NCI-H1105 treated with DMSO at 0.1 percent for 48 hours (cell line): ENCODE results near the gene FBXW7.
A peak's percentile ranks its signal among the peaks of the same experiment; 100 is the strongest.

Experiments
- DNase-seq: peaks from one replicate; lab custom pipeline; 2025; lab: John Stamatoyannopoulos, UW

FBXW7 gene

GRCh38 chr4:152328582-152328981, 207.3 kb downstream of the FBXW7 start:
- no peak for DNase-seq

DNA sequence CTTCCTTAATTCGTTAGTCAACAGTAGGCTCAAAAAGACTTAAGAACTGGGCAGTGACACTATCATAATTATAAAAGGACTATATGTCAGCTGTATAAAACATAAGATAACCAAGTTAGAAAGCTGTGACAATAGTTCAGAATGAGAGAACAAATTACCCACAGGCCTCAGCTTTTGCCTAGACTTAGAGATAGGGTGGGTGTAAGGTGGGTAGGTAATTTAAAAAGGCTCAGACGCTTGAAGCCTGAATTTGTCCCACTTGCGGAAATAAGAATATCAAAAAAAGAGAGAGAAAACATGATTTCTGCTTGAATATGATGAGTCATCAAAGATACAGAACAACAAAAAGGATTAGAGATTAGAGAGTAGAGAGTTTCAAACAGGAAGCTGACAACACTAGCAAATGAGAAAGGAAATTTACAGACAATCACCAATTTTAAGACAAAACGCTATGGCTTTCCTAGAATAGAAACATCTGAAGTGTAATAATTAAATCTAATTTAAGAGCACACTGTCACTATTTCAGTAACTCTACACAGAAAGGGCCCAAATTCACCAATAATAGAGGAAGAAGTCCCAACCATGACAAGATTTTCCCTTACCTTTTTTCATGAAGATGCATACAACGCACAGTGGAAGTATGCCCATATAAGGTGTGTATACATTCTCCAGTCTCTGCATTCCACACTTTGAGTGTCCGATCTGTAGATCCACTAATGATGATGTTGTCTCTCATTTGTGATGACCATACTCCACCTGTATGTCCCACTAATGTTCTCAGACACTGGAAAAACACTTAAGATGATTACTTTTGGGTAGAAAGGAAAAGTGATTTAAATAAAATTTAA, 208.1 kb downstream of the FBXW7 start:
- DNase-seq = no peak

DNA sequence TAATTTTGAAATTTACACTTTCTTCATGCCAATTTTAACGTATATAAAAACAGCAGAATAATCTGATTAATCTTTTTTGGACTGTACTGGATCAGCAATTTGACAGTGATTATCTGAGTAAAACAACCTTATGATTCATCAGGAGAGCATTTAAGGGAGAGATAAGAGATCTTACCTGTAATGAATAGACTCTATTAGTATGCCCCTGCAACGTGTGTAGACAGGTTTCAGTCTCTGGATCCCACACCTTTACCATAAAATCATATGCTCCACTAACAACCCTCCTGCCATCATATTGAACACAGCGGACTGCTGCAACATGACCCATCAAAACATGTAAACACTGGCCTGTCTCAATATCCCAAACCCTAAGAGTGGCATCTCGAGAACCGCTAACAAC, 210.1 kb downstream of the FBXW7 start:
- DNase-seq = peak; percentile 58

DNA sequence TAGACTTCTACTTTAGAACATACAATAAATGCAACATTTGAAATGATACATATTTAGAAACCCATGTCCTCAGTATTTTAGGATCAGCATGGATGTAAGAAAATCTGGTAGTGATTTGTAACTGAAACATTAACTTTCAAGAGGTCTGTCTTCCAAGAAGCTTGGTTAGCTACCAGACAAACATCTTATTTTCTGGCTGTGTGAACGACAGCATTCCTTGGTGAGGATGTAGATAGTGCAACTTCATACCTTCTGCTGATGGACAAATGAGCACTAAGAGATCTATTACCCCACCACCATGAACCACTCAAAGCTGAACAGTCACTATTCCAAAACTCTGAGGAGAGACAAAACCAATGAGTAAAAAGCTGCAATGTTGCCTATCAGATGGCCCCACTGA, 212.7 kb downstream of the FBXW7 start:
- DNase-seq = no peak

- DNase-seq = no peak
These were observed 213.2 kb downstream of the FBXW7 start for GRCh38 chr4:152322656-152323055.

DNA sequence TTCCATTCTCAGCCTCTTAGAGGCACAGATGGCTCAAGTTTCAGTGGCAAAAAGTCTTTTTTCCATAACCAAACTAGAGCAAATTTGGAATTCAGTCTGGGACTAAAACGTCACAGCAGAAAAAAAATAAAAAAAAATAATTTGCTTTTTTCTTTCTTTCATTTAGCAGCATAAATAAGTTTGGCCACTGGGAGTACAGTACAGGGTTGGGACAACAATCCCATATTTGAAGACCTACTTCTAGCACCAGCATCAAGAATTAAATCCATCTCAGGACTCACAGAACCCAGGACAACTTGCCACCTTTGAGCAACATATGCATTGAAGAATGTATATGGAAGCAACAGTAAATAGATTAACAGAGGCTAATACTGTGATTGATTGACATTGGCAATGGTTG, 214.0 kb downstream of the FBXW7 start:
- DNase-seq = no peak

GRCh38 chr4:152321398-152321797, 214.5 kb downstream of the FBXW7 start:
- DNase-seq = no peak

- peak; percentile 27 for DNase-seq
These were observed 218.9 kb downstream of the FBXW7 start for GRCh38 chr4:152316969-152317368.

GRCh38 chr4:152310257-152310656, 225.6 kb downstream of the FBXW7 start:
- DNase-seq = no peak

DNA sequence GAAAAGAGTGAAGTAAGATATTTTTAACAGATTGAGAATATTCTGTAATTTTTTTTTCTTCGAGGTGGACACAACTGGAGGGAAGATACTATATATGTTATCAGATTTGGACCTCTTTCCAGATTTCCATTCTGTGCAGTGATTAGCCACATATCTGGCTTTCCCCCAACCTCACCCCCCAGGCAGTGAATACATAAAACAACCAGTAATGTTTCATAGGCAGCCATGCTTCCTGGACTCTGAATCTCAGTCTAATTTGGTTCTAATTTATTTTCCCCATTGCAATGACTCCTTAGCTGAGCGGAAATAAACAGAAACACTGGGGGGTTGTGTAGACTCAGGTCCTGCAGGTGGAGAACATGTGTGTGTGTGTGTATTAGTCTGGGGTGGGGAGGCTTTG, 226.5 kb downstream of the FBXW7 start:
- peak; percentile 41 for DNase-seq

GRCh38 chr4:152308951-152309350, 226.9 kb downstream of the FBXW7 start:
- DNase-seq = peak; percentile 55

- DNase-seq = peak; percentile 14
These were observed 228.2 kb downstream of the FBXW7 start for GRCh38 chr4:152307669-152308068.

DNA sequence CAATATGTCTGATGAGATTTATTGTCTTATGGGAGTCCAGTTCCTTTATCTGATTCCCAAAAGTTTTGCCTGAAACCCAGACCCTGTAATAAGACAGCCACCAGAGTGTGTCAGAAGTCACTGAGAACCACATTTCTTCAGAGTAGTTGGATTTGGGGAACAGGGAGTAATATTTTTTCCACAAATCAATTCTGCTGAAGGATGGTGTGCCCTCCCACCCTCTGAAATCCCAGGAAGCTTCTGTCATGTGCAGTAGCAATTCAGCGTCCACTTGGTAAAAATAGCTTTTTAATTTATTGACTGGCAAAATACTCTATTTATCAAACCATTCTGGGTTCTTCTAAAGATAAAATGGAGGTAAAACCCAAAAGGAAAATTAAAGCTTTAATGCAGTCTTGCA, 229.4 kb downstream of the FBXW7 start:
- no peak for DNase-seq

DNA sequence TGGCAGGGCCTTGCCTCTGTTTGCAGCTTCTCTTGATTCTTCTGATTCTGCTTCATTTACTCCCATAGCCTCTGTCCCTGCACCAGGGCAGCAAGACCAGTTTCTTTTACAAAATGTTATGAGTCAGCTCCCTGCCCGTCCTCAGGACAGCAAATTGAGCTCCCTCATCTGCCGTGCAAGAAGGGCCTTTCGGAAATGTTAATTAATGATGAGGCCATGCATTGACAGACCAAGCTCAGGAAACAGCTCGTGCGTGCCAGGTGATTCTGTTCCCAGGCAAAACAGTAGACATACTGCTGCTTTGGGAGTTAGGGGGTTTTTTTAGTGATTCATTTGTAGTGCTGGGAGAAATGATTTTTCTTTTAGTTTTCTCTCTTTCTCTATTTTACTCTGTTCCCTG, 231.7 kb downstream of the FBXW7 start:
- DNase-seq = no peak

GRCh38 chr4:152301381-152301780, 234.5 kb downstream of the FBXW7 start:
- DNase-seq = no peak

GRCh38 chr4:152299553-152299952, 236.3 kb downstream of the FBXW7 start:
- no peak for DNase-seq

GRCh38 chr4:152296386-152296785, 239.5 kb downstream of the FBXW7 start:
- no peak for DNase-seq

DNA sequence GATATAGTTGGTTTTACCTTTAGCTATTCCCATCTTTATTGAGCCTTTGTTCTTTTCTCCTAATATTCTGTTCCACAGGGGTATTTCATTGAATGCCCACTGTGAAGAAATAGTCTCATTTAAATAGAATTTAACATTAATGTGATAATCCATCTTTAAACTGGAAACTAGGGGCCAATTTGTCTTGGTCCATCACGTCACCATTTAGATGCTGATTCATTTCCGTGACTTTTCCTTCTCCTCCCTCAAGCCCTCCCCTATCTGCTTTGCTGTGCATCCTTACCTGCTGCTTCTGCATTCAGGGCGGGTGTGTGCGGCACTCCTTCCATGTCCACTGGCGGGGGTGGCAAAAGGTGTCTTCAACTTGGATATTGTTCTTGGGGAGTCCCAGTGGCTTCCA, 241.1 kb downstream of the FBXW7 start:
- DNase-seq = no peak

DNA sequence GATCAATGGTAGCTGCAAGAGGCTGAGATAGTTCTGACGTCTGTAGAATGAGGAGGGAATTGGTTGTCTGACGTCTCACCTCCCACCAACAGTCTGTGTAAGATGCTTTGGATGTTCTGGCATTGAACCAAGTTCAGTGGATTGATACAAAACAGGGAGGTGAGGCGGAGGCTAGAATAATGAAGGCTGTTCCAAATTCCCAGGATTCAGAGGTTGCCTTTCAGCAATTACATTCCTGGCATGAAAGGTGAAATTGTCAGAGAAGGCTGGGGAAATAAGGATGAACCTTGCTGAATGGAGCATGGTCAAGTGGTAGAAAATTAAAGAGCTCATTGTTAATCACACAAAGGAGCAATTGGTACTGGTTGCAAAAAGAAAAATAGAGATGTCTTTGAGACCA, 241.6 kb downstream of the FBXW7 start:
- peak; percentile 13 for DNase-seq

DNA sequence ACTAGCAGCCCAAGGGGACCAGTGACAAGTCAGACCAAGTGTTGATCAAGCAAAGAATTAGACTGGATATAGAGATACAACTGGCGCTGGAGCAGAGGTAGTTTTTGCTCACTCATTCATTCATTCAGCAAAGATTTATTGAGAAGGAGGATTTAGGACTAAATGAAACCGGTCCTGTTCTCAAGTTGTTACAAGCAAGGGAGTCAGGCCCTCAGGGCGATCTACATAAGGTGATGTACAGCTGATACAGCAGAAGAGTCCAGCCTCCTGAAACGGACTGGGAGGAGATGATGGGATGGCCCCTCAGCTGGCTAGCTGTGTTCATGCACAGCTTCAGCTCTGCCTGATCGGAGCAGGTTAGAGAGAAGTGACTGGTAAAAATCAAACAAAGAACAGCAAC, 242.4 kb downstream of the FBXW7 start:
- no peak for DNase-seq

DNA sequence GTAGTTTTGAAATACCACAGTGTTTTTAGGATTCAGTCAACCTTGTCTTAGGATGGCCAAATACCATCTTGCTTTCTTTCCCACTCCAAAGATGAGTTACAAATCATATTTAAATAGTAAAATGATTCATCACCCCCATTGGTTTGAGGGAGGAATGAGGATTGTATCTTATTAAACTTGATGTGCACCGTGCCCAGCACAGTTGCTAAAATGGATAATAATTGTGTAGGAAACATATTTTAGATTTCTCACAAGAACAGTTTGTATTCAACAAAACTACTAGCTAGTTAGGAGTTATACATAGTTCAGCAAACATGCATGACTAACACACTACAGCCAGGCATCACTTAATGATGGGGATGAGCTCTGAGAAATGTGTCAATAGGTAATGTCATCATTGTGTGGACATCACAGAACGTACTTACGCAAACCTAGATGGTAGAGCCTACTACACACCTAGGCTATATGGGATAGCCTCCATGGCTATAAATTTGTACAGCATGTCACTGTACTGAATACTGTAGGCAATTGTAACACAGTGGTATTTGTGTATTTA, 245.4 kb downstream of the FBXW7 start:
- DNase-seq = no peak

GRCh38 chr4:152289941-152290340, 246.0 kb downstream of the FBXW7 start:
- DNase-seq = no peak

- no peak for DNase-seq
These were observed 246.4 kb downstream of the FBXW7 start for GRCh38 chr4:152289541-152289940.
